ENCODE results near the gene WDFY2. TPM values are rescaled to one million over a fixed set of nuclear protein-coding genes. Genes with fewer than 3 reads are reported as not detected.
A peak's percentile ranks its signal among the peaks of the same experiment; 100 is the strongest.

The WDFY2 gene
- polyA plus RNA-seq, 3 donors: 6.5 to 40.1 (median 9.1) TPM

DNA sequence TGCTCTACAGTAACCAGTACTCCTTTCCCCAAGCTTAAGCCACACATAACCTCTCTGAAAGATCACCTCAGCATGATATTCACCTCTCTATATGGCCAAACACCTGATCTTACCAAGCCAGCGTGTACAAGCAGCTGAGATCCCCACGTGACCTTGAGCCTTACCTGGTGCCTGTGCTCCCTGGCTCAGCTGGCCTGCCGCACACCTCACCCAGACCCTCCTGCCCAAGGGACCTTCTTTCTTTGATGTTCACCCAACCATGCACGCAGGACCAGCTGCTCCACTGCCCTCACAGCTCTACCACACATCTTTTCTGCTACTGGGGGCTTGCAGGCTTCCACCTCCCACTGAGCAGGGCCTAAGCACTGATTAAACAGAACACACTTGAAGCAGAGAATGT lies 210.7 kb downstream of the WDFY2 start:
- Histone ChIP-seq H3K9ac (ENCODE audit: insufficient read depth, low read length, poor library complexity, severe bottlenecking) (no peak overlapping the region), H3K4me1 (ENCODE audit: control insufficient read depth in 1 of 2, insufficient read depth in 2 of 2, low read length in 2 of 2) (peaks cover 19 to 20% of the 10 kb centered on the region in 2 donors), H3K4me3 (replicated peaks in 1 of 3; ENCODE audit: low read depth in 2 of 3, low read length in 3 of 3) (no peak overlapping the region), H2AFZ (ENCODE audit: insufficient read depth, low read depth, low read length, poor library complexity, severe bottlenecking) (no peak overlapping the region), H3K36me3 (replicated peaks in 1 of 2; ENCODE audit: control insufficient read depth in 1 of 2, insufficient read depth in 2 of 2, low read length in 2 of 2) (peaks cover 0 to 5% of the 10 kb centered on the region in 2 donors), H3K27ac (ENCODE audit: low read depth in 1 of 2, low read length in 2 of 2) (no peak overlapping the region), H4K20me1 (ENCODE audit: insufficient read depth, low read length) (no peaks in the 10 kb centered on the region), H3K4me2 (replicated peaks; ENCODE audit: extremely low read depth, low read length, poor library complexity, severe bottlenecking) (no peak overlapping the region), H3K27me3 (ENCODE audit: control insufficient read depth in 2 of 2, insufficient read depth in 2 of 2, low read length in 2 of 2) (peaks cover 0 to 7% of the 10 kb centered on the region in 2 donors), H3K9me3 (replicated peaks in 1 of 2; ENCODE audit: control insufficient read depth in 1 of 2, insufficient read depth in 1 of 2, low read length in 2 of 2) (no peaks in the 10 kb centered on the region), H3K79me2 (ENCODE audit: insufficient read depth, low read length) (no peaks in the 10 kb centered on the region)
- DNase-seq: no peak
- Mint-ChIP-seq H3K36me3 (peaks cover 38 to 47% of the 10 kb centered on the region in 2 donors), H3K27me3 (ENCODE audit: low read depth in 3 of 3) (peaks cover 7 to 21% (median 18%) of the 10 kb centered on the region in 3 donors), H3K4me3 (no peak overlapping the region), H3K4me1 (peaks cover 26% of the 10 kb centered on the region), H3K27ac (peak overlapping the region in 3 of 7 donors; percentile 29 to 34 (median 33)), H3K9me3 (no peaks in the 10 kb centered on the region)
- intact Hi-C loops (cut with micrococcal nuclease): loop anchor here in 1 of 2 donors (10.0 kb wide), 1 partner anchor 50 kb away; the partner anchor contains the start of gene TMEM272
- WGBS (ENCODE audit: insufficient coverage): 98% methylated on average over 3 of the region's 4 CpGs
- TF ChIP-seq, protein P1, sequence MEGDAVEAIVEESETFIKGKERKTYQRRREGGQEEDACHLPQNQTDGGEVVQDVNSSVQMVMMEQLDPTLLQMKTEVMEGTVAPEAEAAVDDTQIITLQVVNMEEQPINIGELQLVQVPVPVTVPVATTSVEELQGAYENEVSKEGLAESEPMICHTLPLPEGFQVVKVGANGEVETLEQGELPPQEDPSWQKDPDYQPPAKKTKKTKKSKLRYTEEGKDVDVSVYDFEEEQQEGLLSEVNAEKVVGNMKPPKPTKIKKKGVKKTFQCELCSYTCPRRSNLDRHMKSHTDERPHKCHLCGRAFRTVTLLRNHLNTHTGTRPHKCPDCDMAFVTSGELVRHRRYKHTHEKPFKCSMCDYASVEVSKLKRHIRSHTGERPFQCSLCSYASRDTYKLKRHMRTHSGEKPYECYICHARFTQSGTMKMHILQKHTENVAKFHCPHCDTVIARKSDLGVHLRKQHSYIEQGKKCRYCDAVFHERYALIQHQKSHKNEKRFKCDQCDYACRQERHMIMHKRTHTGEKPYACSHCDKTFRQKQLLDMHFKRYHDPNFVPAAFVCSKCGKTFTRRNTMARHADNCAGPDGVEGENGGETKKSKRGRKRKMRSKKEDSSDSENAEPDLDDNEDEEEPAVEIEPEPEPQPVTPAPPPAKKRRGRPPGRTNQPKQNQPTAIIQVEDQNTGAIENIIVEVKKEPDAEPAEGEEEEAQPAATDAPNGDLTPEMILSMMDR (IDR thresholded peaks at IDR 0.05): no peak

DNA sequence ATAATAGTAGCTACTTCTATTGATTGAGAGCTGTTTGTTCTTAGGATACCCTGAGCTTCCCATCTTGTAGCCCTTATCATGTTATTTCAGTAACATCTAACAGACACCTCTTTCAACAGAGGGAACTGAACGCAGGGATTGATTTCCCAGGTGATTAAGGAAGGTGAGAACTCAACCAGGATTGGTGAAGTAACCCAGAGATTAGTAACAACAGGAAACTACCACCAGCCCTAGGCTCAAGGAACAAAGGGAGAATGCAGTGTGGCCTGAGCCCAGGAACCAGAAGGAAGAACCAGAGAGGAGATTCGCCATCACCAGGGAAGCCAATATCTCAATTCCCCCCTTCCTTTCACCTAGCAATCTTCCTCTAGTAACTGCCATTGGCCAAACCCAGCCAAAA lies 211.2 kb downstream of the WDFY2 start:
- Mint-ChIP-seq H3K4me1 (peaks cover 26% of the 10 kb centered on the region), H3K27ac (peak overlapping the region in 1 of 7 donors; percentile 4), H3K4me3 (no peak overlapping the region), H3K27me3 (ENCODE audit: low read depth in 3 of 3) (peaks cover 7 to 23% (median 19%) of the 10 kb centered on the region in 3 donors), H3K9me3 (no peaks in the 10 kb centered on the region), H3K36me3 (peaks cover 36 to 47% of the 10 kb centered on the region in 2 donors)
- intact Hi-C loops (cut with micrococcal nuclease): loop anchor here in 1 of 2 donors (10.0 kb wide), 1 partner anchor 49 kb away; the partner anchor contains the start of gene TMEM272
- Histone ChIP-seq H3K36me3 (replicated peaks in 1 of 2; ENCODE audit: control insufficient read depth in 1 of 2, insufficient read depth in 2 of 2, low read length in 2 of 2) (peaks cover 0 to 5% of the 10 kb centered on the region in 2 donors), H4K20me1 (ENCODE audit: insufficient read depth, low read length) (no peaks in the 10 kb centered on the region), H3K4me3 (replicated peaks in 1 of 3; ENCODE audit: low read depth in 2 of 3, low read length in 3 of 3) (no peak overlapping the region), H3K79me2 (ENCODE audit: insufficient read depth, low read length) (no peaks in the 10 kb centered on the region), H3K4me2 (replicated peaks; ENCODE audit: extremely low read depth, low read length, poor library complexity, severe bottlenecking) (no peak overlapping the region), H2AFZ (ENCODE audit: insufficient read depth, low read depth, low read length, poor library complexity, severe bottlenecking) (no peak overlapping the region), H3K4me1 (ENCODE audit: control insufficient read depth in 1 of 2, insufficient read depth in 2 of 2, low read length in 2 of 2) (peaks cover 19 to 20% of the 10 kb centered on the region in 2 donors), H3K9ac (ENCODE audit: insufficient read depth, low read length, poor library complexity, severe bottlenecking) (no peak overlapping the region), H3K9me3 (replicated peaks in 1 of 2; ENCODE audit: control insufficient read depth in 1 of 2, insufficient read depth in 1 of 2, low read length in 2 of 2) (no peaks in the 10 kb centered on the region), H3K27ac (ENCODE audit: low read depth in 1 of 2, low read length in 2 of 2) (no peak overlapping the region), H3K27me3 (ENCODE audit: control insufficient read depth in 2 of 2, insufficient read depth in 2 of 2, low read length in 2 of 2) (peaks cover 0 to 7% of the 10 kb centered on the region in 2 donors)
- DNase-seq: no peak
- TF ChIP-seq, protein P1 (IDR thresholded peaks at IDR 0.05): no peak
- no CpG with 5 or more reads among the region's 2 CpGs for WGBS (ENCODE audit: insufficient coverage)
